ENCODE results near the gene C1QTNF6. TPM values are rescaled to one million over a fixed set of nuclear protein-coding genes. Genes with fewer than 3 reads are reported as not detected.
"Not testable (repeated sequence)": the region's sequence is repeated elsewhere in the genome, so short reads cannot be mapped to it uniquely, and the experiment has no call there.

Gene C1QTNF6
- polyA plus RNA-seq, 1 donor (not counting 4 experiments of a cell fraction or from before 2014, with no cell fraction given) = 17.1 TPM

GRCh38 chr22:37171662-37172061 lies 16.4 kb downstream of the C1QTNF6 start:
- FAIRE-seq (no peak), DNase-seq (ENCODE audit: low read depth, low spot score) (no peak)
- H3K27me3 ChIP-seq (ENCODE audit: control insufficient read depth, extremely low read depth, insufficient read depth, low read length) = no peaks in the 10 kb centered on the region
- no peak overlapping the region for H3K9ac ChIP-seq (ENCODE audit: control insufficient read depth, extremely low read depth, insufficient read depth, low read length)
- peaks cover 12% of the 10 kb centered on the region for H3K4me1 ChIP-seq (ENCODE audit: control insufficient read depth, extremely low read depth, insufficient read depth, low read length)
- no peak overlapping the region for H3K27ac ChIP-seq (ENCODE audit: control insufficient read depth, insufficient read depth, low read length)
- H3K9me1 ChIP-seq (ENCODE audit: control insufficient read depth, extremely low read depth, insufficient read depth, low read length) = no peaks in the 10 kb centered on the region
- H3K4me2 ChIP-seq (ENCODE audit: control insufficient read depth, extremely low read depth, insufficient read depth, low read depth, low read length) = no peak overlapping the region
- dilution Hi-C loops (cut with MboI; ENCODE audit: extremely low pct_ligation_motif_present, low sequenced_read_pairs) = no loop called here
- H3K79me2 ChIP-seq (ENCODE audit: control insufficient read depth, insufficient read depth, low read length) = no peaks in the 10 kb centered on the region
- no peaks in the 10 kb centered on the region for H4K20me1 ChIP-seq (ENCODE audit: control insufficient read depth, extremely low read depth, insufficient read depth, low read length)
- no peaks in the 10 kb centered on the region for H3K36me3 ChIP-seq (ENCODE audit: control insufficient read depth in 2 of 2, extremely low read depth in 1 of 2, insufficient read depth in 2 of 2, low read length in 2 of 2)
- no peaks in the 10 kb centered on the region for H3K9me3 ChIP-seq (ENCODE audit: control insufficient read depth, low read depth, low read length)
- no peak overlapping the region for H2AFZ ChIP-seq (ENCODE audit: control insufficient read depth, low read length)
- H3K4me3 ChIP-seq (ENCODE audit: control insufficient read depth in 2 of 3, extremely low read depth in 1 of 3, insufficient read depth in 2 of 3, low read depth in 1 of 3, low read length in 3 of 3) = no peak overlapping the region
- TF ChIP-seq EZH2 (IDR thresholded peaks at IDR 0.05; ENCODE audit: low read length) = no peak
- no peak for TF ChIP-seq CTCF (optimal IDR thresholded peaks at IDR 0.05 in 1 of 3, IDR thresholded peaks at IDR 0.05 in 1 of 3, conservative IDR thresholded peaks at IDR 0.05 in 1 of 3; ENCODE audit: extremely low read depth in 1 of 3, insufficient read depth in 2 of 3, low read length in 3 of 3)

- H3K4me2 ChIP-seq (ENCODE audit: control insufficient read depth, extremely low read depth, insufficient read depth, low read depth, low read length); DNase-seq (ENCODE audit: low read depth, low spot score); H3K4me3 ChIP-seq (ENCODE audit: control insufficient read depth in 2 of 3, extremely low read depth in 1 of 3, insufficient read depth in 2 of 3, low read depth in 1 of 3, low read length in 3 of 3); H3K4me1 ChIP-seq (ENCODE audit: control insufficient read depth, extremely low read depth, insufficient read depth, low read length); H3K27ac ChIP-seq (ENCODE audit: control insufficient read depth, insufficient read depth, low read length); H4K20me1 ChIP-seq (ENCODE audit: control insufficient read depth, extremely low read depth, insufficient read depth, low read length); H3K9me3 ChIP-seq (ENCODE audit: control insufficient read depth, low read depth, low read length); H3K27me3 ChIP-seq (ENCODE audit: control insufficient read depth, extremely low read depth, insufficient read depth, low read length); H2AFZ ChIP-seq (ENCODE audit: control insufficient read depth, low read length); H3K9me1 ChIP-seq (ENCODE audit: control insufficient read depth, extremely low read depth, insufficient read depth, low read length); H3K79me2 ChIP-seq (ENCODE audit: control insufficient read depth, insufficient read depth, low read length); H3K36me3 ChIP-seq (ENCODE audit: control insufficient read depth in 2 of 2, extremely low read depth in 1 of 2, insufficient read depth in 2 of 2, low read length in 2 of 2); FAIRE-seq; H3K9ac ChIP-seq (ENCODE audit: control insufficient read depth, extremely low read depth, insufficient read depth, low read length); dilution Hi-C loops (cut with MboI; ENCODE audit: extremely low pct_ligation_motif_present, low sequenced_read_pairs): not testable (repeated sequence)
Measured at GRCh38 chr22:37170689-37171405, 17.2 kb downstream of the C1QTNF6 start.

Measured in keratinocyte (primary cell).